K562 (cell line): ENCODE data around the gene LGR6. TPM values are rescaled to one million over a fixed set of nuclear protein-coding genes. Genes with fewer than 3 reads are reported as not detected.

Experiments
- ADNP ChIP-seq: fragments of 200-800 bp; sonication (Bioruptor generic); IDR thresholded peaks from 2 replicates; pipeline ENCODE4 v1.6.1; 2016; ENCODE audit warnings: missing genetic modification characterization, missing compliant biosample characterization
- CBFB ChIP-seq: sonication (generic); formaldehyde crosslinking; IDR thresholded peaks from 2 replicates; pipeline ENCODE4 v1.4.0; 2020; ENCODE audit warnings: mild to moderate bottlenecking, missing genetic modification reagents
- FOXK2 ChIP-seq, 2 experiments: fragments of 450-650 bp; IDR thresholded peaks in 1 of 2; conservative IDR thresholded peaks in 1 of 2; 2 replicates each; pipeline ENCODE4 v1.6.1; 2016; ENCODE audit warnings: low read depth in 2 of 2, mild to moderate bottlenecking in 1 of 2
- HDAC2 ChIP-seq: fragments of 450-650 bp; IDR thresholded peaks from 2 replicates; pipeline ENCODE4 v1.6.1; 2016; ENCODE audit warnings: mild to moderate bottlenecking
- NR4A1 ChIP-seq, 2 experiments: fragments of 250-450 bp in 1 of 2; fragments of 450-650 bp in 1 of 2; sonication (Bioruptor Pico) in 1 of 2; IDR thresholded peaks; 2 replicates each; pipeline versions ENCODE4 v1.4.0 to v1.6.1; 2016 to 2020; ENCODE audit warnings: mild to moderate bottlenecking in 2 of 2, missing compliant biosample characterization in 1 of 2, missing genetic modification characterization in 1 of 2, moderate library complexity in 1 of 2
- SAFB2 ChIP-seq: fragments of 200-400 bp; formaldehyde crosslinking; IDR thresholded peaks from 2 replicates; pipeline ENCODE4 v1.6.1; 2018; ENCODE audit warnings: borderline replicate concordance, low read length, low read depth, moderate library complexity; ENCODE audit not compliant: severe bottlenecking
- ZNF121 ChIP-seq: sonication (generic); formaldehyde crosslinking; conservative IDR thresholded peaks from 2 replicates; pipeline ENCODE4 v1.8.0; 2022; ENCODE audit warnings: missing genetic modification reagents
- ZNF232 ChIP-seq: sonication (generic); formaldehyde crosslinking; IDR thresholded peaks from 2 replicates; pipeline ENCODE4 v1.8.0; 2022; ENCODE audit warnings: mild to moderate bottlenecking, missing genetic modification reagents
- ZNF263 ChIP-seq: sonication (generic); formaldehyde crosslinking; IDR thresholded peaks from 2 replicates; pipeline ENCODE4 v1.8.0; 2022; ENCODE audit warnings: mild to moderate bottlenecking, missing genetic modification reagents, borderline replicate concordance
- polyA plus RNA-seq, 8 experiments: library from polyadenylated mRNA; depleted of rRNA in 4 of 8; stranded (reverse) in 5 of 8; unstranded in 3 of 8; fragments of >200 nt; fragmentation: Nextera tagmentation in 2 of 8; fragmentation: Illumina TruSeq in 1 of 8; extraction: Ambion mirVana in 2 of 8; extraction: Trizol in 1 of 8; gene quantifications; 2 replicates each; pipeline versions ENCODE4 v1.2.1 to v1.2.3, GENCODE V29; 2011 to 2014; ENCODE audit warnings: inconsistent platforms in 1 of 8, missing spikeins in 1 of 8
- total RNA-seq, 7 experiments: library from RNA; depleted of rRNA in 6 of 7; stranded (reverse); fragments of >200 nt in 6 of 7; fragmentation: Illumina TruSeq in 2 of 7; extraction: Trizol in 2 of 7; gene quantifications; 2 replicates each; pipeline versions ENCODE4 v1.2.1 to v1.2.3, GENCODE V29; 2011 to 2021; ENCODE audit warnings: low replicate concordance in 1 of 7
- TF ChIP-seq, protein P1 (sequence below): fragments of 250-450 bp; sonication (Bioruptor Pico); IDR thresholded peaks from 2 replicates; pipeline ENCODE4 v1.6.1; 2021; ENCODE audit warnings: mild to moderate bottlenecking
- TF ChIP-seq, protein P2 (sequence below): IDR thresholded peaks from 2 replicates; pipeline ENCODE4 v1.6.1; 2016; ENCODE audit warnings: missing genetic modification characterization, missing compliant biosample characterization
- TF ChIP-seq, protein P3 (sequence below), 2 experiments: fragments of 450-650 bp; IDR thresholded peaks; 2 replicates each; pipeline ENCODE4 v1.6.1; 2016; ENCODE audit warnings: mild to moderate bottlenecking in 2 of 2, borderline replicate concordance in 1 of 2, low read depth in 1 of 2, moderate library complexity in 1 of 2
- TF ChIP-seq, protein P4 (sequence below): fragments of 450-650 bp; IDR thresholded peaks from 2 replicates; pipeline ENCODE4 v1.6.1; 2016; ENCODE audit warnings: borderline replicate concordance

LGR6 gene
- total and polyA plus RNA-seq, 9 of the 15 experiments (the other 6 are each of a cell fraction or from before 2014, with no cell fraction given) = 0.01 to 0.54 (median 0.17) TPM; not detected in 1

DNA sequence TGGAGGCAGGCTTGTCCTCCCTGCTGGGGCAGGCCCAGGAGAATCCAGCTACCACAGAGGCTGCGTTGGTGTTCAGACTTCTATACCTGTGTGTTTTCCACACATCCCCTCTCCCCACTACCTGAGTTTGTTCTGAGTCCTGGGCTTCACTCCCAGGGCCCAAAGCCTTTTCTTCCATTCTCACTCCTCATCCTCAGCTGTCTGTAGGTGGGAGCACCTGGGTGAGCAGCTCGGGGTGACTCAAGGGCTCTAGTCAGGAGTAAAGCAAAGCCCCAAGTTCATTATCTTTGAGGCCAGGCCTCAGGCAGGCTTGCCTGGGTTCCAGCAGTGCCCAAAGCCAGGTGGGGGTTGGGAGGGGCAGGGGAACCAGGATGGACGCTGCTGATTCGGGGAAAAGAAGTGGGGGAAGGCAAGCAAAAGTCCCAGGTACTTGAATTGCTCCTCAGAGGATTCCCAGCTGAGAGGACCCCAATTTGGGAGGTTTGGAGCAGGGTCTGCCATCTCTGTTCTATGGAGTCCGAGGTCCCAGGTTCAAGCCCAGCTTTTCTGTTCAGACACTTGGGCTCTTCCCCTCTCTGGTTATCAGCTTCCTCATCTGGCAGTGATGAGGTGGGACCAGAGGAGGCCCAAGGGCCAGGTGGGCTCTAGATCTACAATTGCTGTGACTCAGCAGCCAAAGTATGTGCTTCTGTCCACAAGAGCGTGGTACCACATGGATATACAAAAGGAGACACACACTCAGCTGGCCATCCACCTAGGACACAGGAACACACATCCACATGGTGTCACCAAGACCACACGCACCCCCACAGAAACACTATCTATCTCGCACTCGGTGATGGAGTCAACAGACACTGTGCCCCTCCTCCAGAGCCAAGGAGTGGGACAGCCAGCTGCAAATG is 27.4 kb upstream of the LGR6 start (continued):
- no peak for TF ChIP-seq SAFB2
- TF ChIP-seq FOXK2 (conservative IDR thresholded peaks at IDR 0.05 in 1 of 2, IDR thresholded peaks at IDR 0.05 in 1 of 2; ENCODE audit: low read depth in 2 of 2) = peak; percentile 69 to 81
- peak; percentile 92 for TF ChIP-seq ZNF263 (CRISPR knock-in tag)
- TF ChIP-seq HDAC2 = peak; percentile 27; the same call in 1 of the 2 replicates
- TF ChIP-seq, protein P1, sequence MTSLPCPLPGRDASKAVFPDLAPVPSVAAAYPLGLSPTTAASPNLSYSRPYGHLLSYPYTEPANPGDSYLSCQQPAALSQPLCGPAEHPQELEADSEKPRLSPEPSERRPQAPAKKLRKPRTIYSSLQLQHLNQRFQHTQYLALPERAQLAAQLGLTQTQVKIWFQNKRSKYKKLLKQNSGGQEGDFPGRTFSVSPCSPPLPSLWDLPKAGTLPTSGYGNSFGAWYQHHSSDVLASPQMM (CRISPR knock-in tag) = no peak
- no peak for TF ChIP-seq NR4A1 (CRISPR knock-in tag; IDR thresholded peaks at IDR 0.05)
- no peak for TF ChIP-seq NR4A1 (tag; IDR thresholded peaks at IDR 0.05)
- no peak for TF ChIP-seq ADNP (tag)
- TF ChIP-seq, protein P2, sequence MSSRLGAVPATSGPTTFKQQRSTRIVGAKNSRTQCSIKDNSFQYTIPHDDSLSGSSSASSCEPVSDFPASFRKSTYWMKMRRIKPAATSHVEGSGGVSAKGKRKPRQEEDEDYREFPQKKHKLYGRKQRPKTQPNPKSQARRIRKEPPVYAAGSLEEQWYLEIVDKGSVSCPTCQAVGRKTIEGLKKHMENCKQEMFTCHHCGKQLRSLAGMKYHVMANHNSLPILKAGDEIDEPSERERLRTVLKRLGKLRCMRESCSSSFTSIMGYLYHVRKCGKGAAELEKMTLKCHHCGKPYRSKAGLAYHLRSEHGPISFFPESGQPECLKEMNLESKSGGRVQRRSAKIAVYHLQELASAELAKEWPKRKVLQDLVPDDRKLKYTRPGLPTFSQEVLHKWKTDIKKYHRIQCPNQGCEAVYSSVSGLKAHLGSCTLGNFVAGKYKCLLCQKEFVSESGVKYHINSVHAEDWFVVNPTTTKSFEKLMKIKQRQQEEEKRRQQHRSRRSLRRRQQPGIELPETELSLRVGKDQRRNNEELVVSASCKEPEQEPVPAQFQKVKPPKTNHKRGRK (tag) = no peak
- TF ChIP-seq ZNF121 (CRISPR knock-in tag) = no peak
- no peak for TF ChIP-seq ZNF232 (CRISPR knock-in tag)
- TF ChIP-seq CBFB (CRISPR knock-in tag) = no peak
- TF ChIP-seq, protein P3, sequence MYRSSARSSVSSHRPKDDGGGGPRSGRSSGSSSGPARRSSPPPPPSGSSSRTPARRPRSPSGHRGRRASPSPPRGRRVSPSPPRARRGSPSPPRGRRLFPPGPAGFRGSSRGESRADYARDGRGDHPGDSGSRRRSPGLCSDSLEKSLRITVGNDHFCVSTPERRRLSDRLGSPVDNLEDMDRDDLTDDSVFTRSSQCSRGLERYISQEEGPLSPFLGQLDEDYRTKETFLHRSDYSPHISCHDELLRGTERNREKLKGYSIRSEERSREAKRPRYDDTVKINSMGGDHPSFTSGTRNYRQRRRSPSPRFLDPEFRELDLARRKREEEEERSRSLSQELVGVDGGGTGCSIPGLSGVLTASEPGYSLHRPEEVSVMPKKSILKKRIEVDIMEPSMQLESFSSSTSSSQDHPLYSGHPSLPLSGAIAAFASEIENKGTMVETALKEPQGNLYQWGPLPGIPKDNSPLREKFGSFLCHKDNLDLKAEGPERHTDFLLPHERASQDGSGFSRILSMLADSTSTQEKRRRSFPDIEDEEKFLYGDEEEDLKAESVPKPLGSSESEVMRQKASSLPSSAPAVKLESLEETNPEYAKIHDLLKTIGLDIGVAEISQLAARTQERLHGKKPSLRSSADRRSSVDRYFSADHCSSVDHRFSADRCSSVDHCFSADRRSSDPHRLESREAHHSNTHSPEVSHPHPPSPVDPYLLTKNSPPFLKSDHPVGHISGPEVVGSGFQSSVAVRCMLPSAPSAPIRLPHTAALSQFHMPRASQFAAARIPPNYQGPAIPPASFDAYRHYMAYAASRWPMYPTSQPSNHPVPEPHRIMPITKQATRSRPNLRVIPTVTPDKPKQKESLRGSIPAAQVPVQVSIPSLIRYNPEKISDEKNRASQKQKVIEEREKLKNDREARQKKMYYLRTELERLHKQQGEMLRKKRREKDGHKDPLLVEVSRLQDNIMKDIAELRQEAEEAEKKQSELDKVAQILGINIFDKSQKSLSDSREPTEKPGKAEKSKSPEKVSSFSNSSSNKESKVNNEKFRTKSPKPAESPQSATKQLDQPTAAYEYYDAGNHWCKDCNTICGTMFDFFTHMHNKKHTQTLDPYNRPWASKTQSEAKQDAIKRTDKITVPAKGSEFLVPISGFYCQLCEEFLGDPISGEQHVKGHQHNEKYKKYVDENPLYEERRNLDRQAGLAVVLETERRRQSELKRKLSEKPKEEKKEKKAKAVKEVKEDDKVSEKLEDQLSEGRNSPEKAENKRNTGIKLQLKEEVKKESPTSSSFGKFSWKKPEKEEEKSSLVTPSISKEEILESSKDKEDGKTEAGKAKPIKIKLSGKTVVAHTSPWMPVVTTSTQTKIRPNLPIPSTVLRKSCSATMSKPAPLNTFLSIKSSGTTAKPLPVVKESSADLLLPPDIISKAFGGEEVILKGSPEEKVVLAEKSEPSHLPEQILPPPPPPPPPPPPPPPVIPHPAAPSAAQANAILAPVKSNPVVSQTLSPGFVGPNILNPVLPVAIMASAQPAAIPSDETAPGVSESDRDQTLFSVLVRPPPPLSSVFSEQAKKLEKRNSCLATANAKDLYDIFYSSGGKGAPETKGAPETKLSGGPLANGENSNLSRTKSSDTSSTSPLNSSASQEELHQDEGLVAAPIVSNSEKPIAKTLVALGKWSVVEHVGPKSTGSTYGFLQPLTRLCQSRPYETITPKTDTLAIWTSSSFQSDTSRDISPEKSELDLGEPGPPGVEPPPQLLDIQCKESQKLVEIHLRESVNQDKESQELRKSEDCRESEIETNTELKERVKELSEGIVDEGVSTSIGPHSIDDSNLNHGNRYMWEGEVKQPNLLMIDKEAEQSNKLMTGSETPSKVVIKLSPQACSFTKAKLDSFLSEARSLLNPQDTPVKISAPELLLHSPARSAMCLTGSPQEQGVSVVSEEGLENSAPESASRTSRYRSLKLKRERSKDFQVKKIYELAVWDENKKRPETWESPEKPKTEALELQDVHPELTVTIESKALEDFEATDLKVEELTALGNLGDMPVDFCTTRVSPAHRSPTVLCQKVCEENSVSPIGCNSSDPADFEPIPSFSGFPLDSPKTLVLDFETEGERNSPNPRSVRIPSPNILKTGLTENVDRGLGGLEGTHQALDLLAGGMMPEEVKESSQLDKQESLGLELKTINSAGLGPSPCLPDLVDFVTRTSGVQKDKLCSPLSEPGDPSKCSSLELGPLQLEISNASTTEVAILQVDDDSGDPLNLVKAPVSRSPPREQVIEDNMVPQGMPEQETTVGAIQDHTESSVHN (IDR thresholded peaks at IDR 0.05; ENCODE audit: borderline replicate concordance in 1 of 2, low read depth in 1 of 2) = no peak
- TF ChIP-seq, protein P4, sequence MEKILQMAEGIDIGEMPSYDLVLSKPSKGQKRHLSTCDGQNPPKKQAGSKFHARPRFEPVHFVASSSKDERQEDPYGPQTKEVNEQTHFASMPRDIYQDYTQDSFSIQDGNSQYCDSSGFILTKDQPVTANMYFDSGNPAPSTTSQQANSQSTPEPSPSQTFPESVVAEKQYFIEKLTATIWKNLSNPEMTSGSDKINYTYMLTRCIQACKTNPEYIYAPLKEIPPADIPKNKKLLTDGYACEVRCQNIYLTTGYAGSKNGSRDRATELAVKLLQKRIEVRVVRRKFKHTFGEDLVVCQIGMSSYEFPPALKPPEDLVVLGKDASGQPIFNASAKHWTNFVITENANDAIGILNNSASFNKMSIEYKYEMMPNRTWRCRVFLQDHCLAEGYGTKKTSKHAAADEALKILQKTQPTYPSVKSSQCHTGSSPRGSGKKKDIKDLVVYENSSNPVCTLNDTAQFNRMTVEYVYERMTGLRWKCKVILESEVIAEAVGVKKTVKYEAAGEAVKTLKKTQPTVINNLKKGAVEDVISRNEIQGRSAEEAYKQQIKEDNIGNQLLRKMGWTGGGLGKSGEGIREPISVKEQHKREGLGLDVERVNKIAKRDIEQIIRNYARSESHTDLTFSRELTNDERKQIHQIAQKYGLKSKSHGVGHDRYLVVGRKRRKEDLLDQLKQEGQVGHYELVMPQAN = peak; percentile 46
